ENCODE measurements around the gene ADAMTS4.

ADAMTS4 gene

GRCh38 chr1:161223805-161224694 is 25.2 kb upstream of the ADAMTS4 start:
- CTCF ChIA-PET: interaction anchor here (1.5 to 23.5 kb wide), 11 partner anchors 6 to 158 kb away, joined by 4 to 758 read pairs (median 64); partner anchors contain the start of genes ADAMTS4, FCER1G, NDUFS2 and NR1I3
- no peak overlapping the region for H3K4me3 ChIP-seq (ENCODE audit: low read depth, low read length)
- POLR2A ChIA-PET: interaction anchor here (0.6 kb wide), 1 partner anchor 22 kb away, joined by 3 read pairs; the partner anchor contains the start of gene NDUFS2
- TF ChIP-seq CTCF (IDR thresholded peaks at IDR 0.05; ENCODE audit: insufficient read depth, low read length, missing control alignments): no peak
- DNase-seq (ENCODE audit: low read depth, low spot score): no peak

GRCh38 chr1:161222175-161223019 is 23.5 kb upstream of the ADAMTS4 start:
- no peak for DNase-seq (ENCODE audit: low read depth, low spot score)
- no peak overlapping the region for H3K4me3 ChIP-seq (ENCODE audit: low read depth, low read length)
- ChIA-PET POLR2A (no interaction called here), CTCF (interaction anchor here (0.9 to 23.5 kb wide), 6 partner anchors 17 to 160 kb away, joined by 3 to 758 read pairs (median 156); partner anchors contain the start of genes ADAMTS4, NDUFS2 and NR1I3)
- TF ChIP-seq CTCF (IDR thresholded peaks at IDR 0.05; ENCODE audit: insufficient read depth, low read length, missing control alignments): no peak

GRCh38 chr1:161220002-161220401 is 21.1 kb upstream of the ADAMTS4 start:
- no peak for DNase-seq (ENCODE audit: low read depth, low spot score)
- ChIA-PET CTCF (interaction anchor here (1.1 to 23.5 kb wide), 6 partner anchors 7 to 162 kb away, joined by 3 to 758 read pairs (median 50); partner anchors contain the start of genes ADAMTS4, CFAP126, NDUFS2 and TOMM40L), POLR2A (no interaction called here)
- no peak overlapping the region for H3K4me3 ChIP-seq (ENCODE audit: low read depth, low read length)
- TF ChIP-seq CTCF (IDR thresholded peaks at IDR 0.05; ENCODE audit: insufficient read depth, low read length, missing control alignments): no peak

DNA sequence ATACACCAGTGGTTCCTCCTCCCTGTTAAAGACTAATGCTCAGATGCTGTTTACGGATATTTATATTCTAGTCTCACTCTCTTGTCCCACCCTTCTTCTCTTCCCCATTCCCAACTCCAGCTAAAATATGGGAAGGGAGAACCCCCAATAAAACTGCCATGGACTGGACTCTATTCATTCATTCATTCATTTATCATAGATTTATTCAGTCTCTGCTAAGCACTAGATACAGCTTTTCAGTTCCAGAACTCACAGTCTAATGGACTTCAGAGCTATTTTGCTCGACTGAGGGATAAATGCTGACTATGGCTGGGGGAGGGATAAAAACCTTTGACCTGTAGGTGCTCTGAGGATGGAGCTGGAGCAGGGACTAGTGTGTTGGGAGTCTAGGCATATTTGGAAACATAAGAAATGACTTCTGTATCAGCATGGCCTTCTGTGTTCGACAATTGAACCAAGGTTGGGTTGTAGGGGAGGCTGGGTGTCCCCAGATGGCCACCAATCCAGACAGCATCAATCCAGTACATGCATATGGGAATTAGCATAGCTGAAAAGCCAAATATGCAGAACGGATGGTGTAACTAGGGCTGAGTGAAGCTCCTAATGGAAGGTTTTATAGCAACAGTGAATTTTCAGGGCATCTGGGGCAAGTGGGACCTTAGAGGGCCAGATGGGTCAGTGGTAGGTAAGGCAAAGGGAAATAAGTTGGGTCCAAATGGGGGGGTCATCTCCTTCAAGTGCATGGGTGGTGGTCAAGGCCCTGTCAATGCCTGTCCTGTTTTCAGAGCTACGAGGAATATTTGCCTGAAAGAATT is 20.4 kb upstream of the ADAMTS4 start:
- TF ChIP-seq CTCF (IDR thresholded peaks at IDR 0.05; ENCODE audit: insufficient read depth, low read length, missing control alignments): no peak
- CTCF ChIA-PET: interaction anchor here (0.7 to 23.5 kb wide), 8 partner anchors 8 to 163 kb away, joined by 3 to 758 read pairs (median 4); partner anchors contain the start of genes ADAMTS4, CFAP126, NDUFS2 and NR1I3
- no peak for DNase-seq (ENCODE audit: low read depth, low spot score)
- POLR2A ChIA-PET: no interaction called here
- H3K4me3 ChIP-seq (ENCODE audit: low read depth, low read length): no peak overlapping the region

DNA sequence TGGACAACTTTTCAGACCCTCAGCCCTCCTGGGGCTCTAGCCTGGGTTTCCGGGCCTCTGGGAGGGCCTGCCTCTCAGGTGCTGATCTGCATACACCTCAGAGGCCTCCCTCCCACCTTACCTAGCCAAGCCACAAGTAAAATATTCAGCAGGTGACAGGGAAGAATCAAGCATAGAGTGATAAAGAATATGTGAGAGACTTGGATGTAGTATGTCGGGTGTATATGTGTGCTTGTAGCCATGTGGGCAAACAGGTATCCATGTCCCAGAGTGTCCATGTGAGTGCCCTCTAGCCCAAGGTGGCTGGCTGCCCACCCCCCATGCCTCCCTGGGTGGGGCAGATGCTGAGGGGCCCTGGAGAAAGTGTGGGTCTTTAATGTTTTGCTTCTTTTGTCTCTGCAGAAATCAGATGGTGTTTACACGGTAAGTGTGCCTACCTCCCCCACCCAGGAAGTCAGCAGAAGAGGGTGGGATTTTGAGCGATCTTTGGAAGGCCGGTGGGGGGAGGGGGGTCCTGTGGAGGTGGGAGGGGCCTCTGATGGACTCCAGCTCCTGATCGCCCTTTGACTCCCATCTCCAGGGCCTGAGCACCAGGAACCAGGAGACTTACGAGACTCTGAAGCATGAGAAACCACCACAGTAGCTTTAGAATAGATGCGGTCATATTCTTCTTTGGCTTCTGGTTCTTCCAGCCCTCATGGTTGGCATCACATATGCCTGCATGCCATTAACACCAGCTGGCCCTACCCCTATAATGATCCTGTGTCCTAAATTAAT is 19.6 kb upstream of the ADAMTS4 start:
- POLR2A ChIA-PET: interaction anchor here (0.8 kb wide), 1 partner anchor 20 kb away, joined by 3 read pairs; no protein-coding TSS in a partner anchor
- TF ChIP-seq CTCF (IDR thresholded peaks at IDR 0.05; ENCODE audit: insufficient read depth, low read length, missing control alignments): no peak
- CTCF ChIA-PET: interaction anchor here (1.1 to 23.5 kb wide), 6 partner anchors 9 to 163 kb away, joined by 3 to 758 read pairs (median 50); partner anchors contain the start of genes ADAMTS4, CFAP126, NDUFS2 and TOMM40L
- no peak overlapping the region for H3K4me3 ChIP-seq (ENCODE audit: low read depth, low read length)
- DNase-seq (ENCODE audit: low read depth, low spot score): no peak

Measured in AG04449 (cell line).